CD4-positive, CD25-positive, alpha-beta regulatory T cell (primary cell): ENCODE results near the gene NIM1K. TPM values are rescaled to one million over a fixed set of nuclear protein-coding genes. Genes with fewer than 3 reads are reported as not detected.
A peak's percentile ranks its signal among the peaks of the same experiment; 100 is the strongest.

Experiments used
- ATAC-seq, 2 donors: fragments of 150-1000 bp; cut with Tn5 transposase; one replicate each; pipeline ENCODE4 v1.10.0; 2021; ENCODE audit warnings: low read depth in 2 of 2, moderate number of reproducible peaks in 2 of 2, moderate library complexity in 1 of 2
- DNase-seq, 3 donors: peaks; one replicate each; pipeline versions ENCODE4 v3.0.0 to v3.0.0-alpha.2; 2012 to 2022; ENCODE audit warnings: mixed read lengths in 1 of 3
- H3K27ac ChIP-seq: one replicate; pipeline ENCODE4 v1.7.0; 2013; ENCODE audit warnings: mild to moderate bottlenecking, low read length; ENCODE audit not compliant: insufficient read depth, poor library complexity, severe bottlenecking
- H3K27me3 ChIP-seq: one replicate; pipeline ENCODE4 v1.7.0; 2013; ENCODE audit warnings: low read length; ENCODE audit not compliant: control insufficient read depth, insufficient read depth
- H3K36me3 ChIP-seq: one replicate; pipeline ENCODE4 v1.7.0; 2013; ENCODE audit warnings: mild to moderate bottlenecking, low read length, moderate library complexity; ENCODE audit not compliant: control insufficient read depth, insufficient read depth
- H3K4me1 ChIP-seq: 2 replicates; pipeline ENCODE4 v1.7.0; 2013; ENCODE audit warnings: mild to moderate bottlenecking, low read length; ENCODE audit not compliant: insufficient read depth, control insufficient read depth, poor library complexity, severe bottlenecking
- H3K4me3 ChIP-seq: one replicate; pipeline ENCODE4 v1.7.0; 2013; ENCODE audit warnings: low read depth, mild to moderate bottlenecking, low read length, moderate library complexity
- H3K9me3 ChIP-seq, 2 experiments: 1 replicate in 1 of 2; 2 replicates in 1 of 2; pipeline ENCODE4 v1.7.0; 2013; ENCODE audit warnings: low read length in 2 of 2, mild to moderate bottlenecking in 1 of 2, moderate library complexity in 1 of 2; ENCODE audit not compliant: control insufficient read depth in 2 of 2
- H3K27ac Mint-ChIP-seq, 3 donors: one replicate each; pipeline ENCODE4 v1.8.0; 2020 to 2022; ENCODE audit warnings: mild to moderate bottlenecking in 3 of 3, mixed read lengths in 3 of 3, moderate library complexity in 2 of 3
- H3K27me3 Mint-ChIP-seq: one replicate; pipeline ENCODE4 v1.8.0; 2022; ENCODE audit warnings: mild to moderate bottlenecking, mixed read lengths
- H3K36me3 Mint-ChIP-seq: one replicate; pipeline ENCODE4 v1.8.0; 2020; ENCODE audit warnings: mixed read lengths
- H3K4me1 Mint-ChIP-seq, 4 donors: one replicate each; pipeline ENCODE4 v1.8.0; 2020 to 2022; ENCODE audit warnings: mixed read lengths in 4 of 4, mild to moderate bottlenecking in 1 of 4
- H3K4me3 Mint-ChIP-seq, 4 donors: one replicate each; pipeline ENCODE4 v1.8.0; 2020 to 2022; ENCODE audit warnings: mild to moderate bottlenecking in 4 of 4, mixed read lengths in 4 of 4, moderate library complexity in 3 of 4
- H3K9me3 Mint-ChIP-seq, 7 donors: one replicate each; pipeline ENCODE4 v1.8.0; 2020 to 2022; ENCODE audit warnings: mixed read lengths in 7 of 7, mild to moderate bottlenecking in 3 of 7, moderate library complexity in 2 of 7
- polyA plus RNA-seq, 4 donors: library from polyadenylated mRNA; unstranded; fragments of 300-500 nt; fragmentation: Illumina TruSeq; gene quantifications; one replicate each; pipeline ENCODE4 v1.2.3, GENCODE V29; 2021
- total RNA-seq: library from RNA; stranded (reverse); gene quantifications from one replicate; pipeline ENCODE4 v1.2.3, GENCODE V29; 2022

NIM1K gene
- total and polyA plus RNA-seq, 5 donors from 2014 or later, result 0.16 to 0.67 (median 0.26) TPM; not detected in 2

GRCh38 chr5:43312076-43312661, 120.1 kb downstream of the NIM1K start:
- H3K4me3 Mint-ChIP-seq, result peak overlapping the region; percentile 80 to 97 (median 92)
- Histone ChIP-seq H3K27ac (peak overlapping the region; percentile 98), H3K36me3 (no peaks in the 10 kb centered on the region), H3K27me3 (no peaks in the 10 kb centered on the region), H3K9me3 (no peaks in the 10 kb centered on the region), H3K4me1 (peaks cover 14% of the 10 kb centered on the region), H3K4me3 (peak overlapping the region; percentile 86)
- H3K4me1 Mint-ChIP-seq, result peaks cover 14 to 39% (median 35%) of the 10 kb centered on the region in 4 donors
- H3K36me3 Mint-ChIP-seq, result no peaks in the 10 kb centered on the region
- no peaks in the 10 kb centered on the region for H3K27me3 Mint-ChIP-seq
- peaks cover 0 to 2% (median 0%) of the 10 kb centered on the region in 7 donors for H3K9me3 Mint-ChIP-seq
- H3K27ac Mint-ChIP-seq, result peak overlapping the region; percentile 97 to 98 (median 97)
- ATAC-seq (no peak), DNase-seq (no peak)

DNA sequence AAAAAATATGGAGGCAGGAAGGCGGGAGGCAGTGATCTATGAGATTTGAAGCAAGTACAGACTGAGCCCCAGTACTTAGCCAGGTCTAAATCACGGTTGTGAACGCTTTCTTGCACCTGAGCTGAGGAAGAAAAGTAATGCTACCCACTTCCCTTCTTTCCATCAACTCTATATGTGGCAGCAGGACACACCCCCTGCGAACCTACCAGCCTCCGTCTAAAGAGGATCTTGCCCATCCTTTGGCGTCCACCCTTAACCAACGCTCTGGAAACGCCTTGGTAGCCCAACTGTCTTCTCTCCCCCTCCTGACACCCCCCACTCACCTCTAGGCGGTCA, 120.6 kb downstream of the NIM1K start:
- Mint-ChIP-seq H3K36me3 (no peaks in the 10 kb centered on the region), H3K9me3 (peaks cover 0 to 2% (median 0%) of the 10 kb centered on the region in 7 donors), H3K27ac (peak overlapping the region; percentile 97 to 98 (median 97)), H3K27me3 (no peaks in the 10 kb centered on the region), H3K4me3 (peak overlapping the region; percentile 80 to 97 (median 92)), H3K4me1 (peaks cover 14 to 38% (median 34%) of the 10 kb centered on the region in 4 donors)
- ATAC-seq (peak; percentile 1), DNase-seq (peak in 1 of 3 donors; percentile 69)
- H3K27me3 ChIP-seq, result no peaks in the 10 kb centered on the region
- peaks cover 14% of the 10 kb centered on the region for H3K4me1 ChIP-seq
- H3K27ac ChIP-seq, result peak overlapping the region; percentile 98
- H3K36me3 ChIP-seq, result no peaks in the 10 kb centered on the region
- H3K4me3 ChIP-seq, result peak overlapping the region; percentile 86
- no peaks in the 10 kb centered on the region for H3K9me3 ChIP-seq

GRCh38 chr5:43313035-43313853, 121.2 kb downstream of the NIM1K start, which contains the start of gene HMGCS1:
Gene HMGCS1 (minus strand): TSS chr5:43313412. CDS start chr5:43298965, 14,447 bp downstream.
- peaks cover 14 to 35% (median 31%) of the 10 kb centered on the region in 4 donors for H3K4me1 Mint-ChIP-seq
- H3K9me3 ChIP-seq, result no peaks in the 10 kb centered on the region
- H3K4me1 ChIP-seq, result peaks cover 14% of the 10 kb centered on the region
- H3K27ac ChIP-seq, result peak within 1 kb of the TSS; percentile 98
- H3K27me3 ChIP-seq, result no peaks in the 10 kb centered on the region
- DNase-seq, result peak; percentile 98 to 100 (median 99)
- H3K4me3 ChIP-seq, result peak within 1 kb of the TSS; percentile 93
- no peaks in the 10 kb centered on the region for H3K36me3 Mint-ChIP-seq
- H3K9me3 Mint-ChIP-seq, result peaks cover 0 to 2% (median 0%) of the 10 kb centered on the region in 7 donors
- no peaks in the 10 kb centered on the region for H3K27me3 Mint-ChIP-seq
- ATAC-seq, result peak; percentile 90 to 91
- H3K4me3 Mint-ChIP-seq, result peak within 1 kb of the TSS; percentile 80 to 97 (median 92)
- H3K36me3 ChIP-seq, result no peaks in the 10 kb centered on the region
- H3K27ac Mint-ChIP-seq, result peak within 1 kb of the TSS; percentile 97 to 98 (median 97)

DNA sequence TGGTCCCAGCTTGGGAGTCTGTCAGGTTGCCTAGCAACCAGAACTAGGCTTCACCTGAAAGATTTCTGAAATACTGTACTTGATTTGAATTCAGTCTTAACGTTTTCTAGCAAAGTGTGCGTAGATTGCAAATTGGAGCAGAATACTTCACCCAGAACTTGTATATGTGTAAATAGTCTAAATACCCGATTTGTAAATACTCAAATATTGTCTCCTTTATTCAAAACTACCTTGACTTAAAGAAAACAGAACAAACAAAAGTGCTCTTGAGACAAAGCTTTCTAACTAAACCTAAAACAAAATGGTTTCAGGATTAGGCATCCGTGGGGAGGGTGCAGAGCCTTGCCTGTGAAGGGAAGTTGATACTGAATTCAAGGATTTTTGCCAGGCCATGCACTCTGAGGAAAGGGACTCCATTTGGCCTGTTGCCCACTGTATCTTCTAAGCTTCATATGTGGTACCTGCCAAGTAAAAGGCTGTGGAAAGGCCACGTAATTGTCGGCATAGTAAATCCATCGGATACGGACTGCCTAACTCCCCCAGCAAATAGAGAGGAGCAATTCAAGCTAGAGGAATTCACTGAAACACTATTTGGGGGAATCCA, 121.9 kb downstream of the NIM1K start:
- peak overlapping the region; percentile 97 to 98 (median 97) for H3K27ac Mint-ChIP-seq
- ATAC-seq (no peak), DNase-seq (no peak)
- H3K36me3 ChIP-seq, result no peaks in the 10 kb centered on the region
- peak overlapping the region; percentile 93 for H3K4me3 ChIP-seq
- peak overlapping the region; percentile 80 to 97 (median 92) for H3K4me3 Mint-ChIP-seq
- no peaks in the 10 kb centered on the region for H3K27me3 ChIP-seq
- H3K27ac ChIP-seq, result peak overlapping the region; percentile 98
- no peaks in the 10 kb centered on the region for H3K36me3 Mint-ChIP-seq
- H3K27me3 Mint-ChIP-seq, result no peaks in the 10 kb centered on the region
- no peaks in the 10 kb centered on the region for H3K9me3 ChIP-seq
- H3K4me1 ChIP-seq, result peaks cover 14% of the 10 kb centered on the region
- H3K9me3 Mint-ChIP-seq, result peaks cover 0 to 2% (median 0%) of the 10 kb centered on the region in 7 donors
- H3K4me1 Mint-ChIP-seq, result peaks cover 14 to 35% (median 30%) of the 10 kb centered on the region in 4 donors

GRCh38 chr5:43314724-43315123, 122.7 kb downstream of the NIM1K start:
- Mint-ChIP-seq H3K4me1 (peaks cover 11 to 35% (median 30%) of the 10 kb centered on the region in 4 donors), H3K27ac (peak overlapping the region in 2 of 3 donors; percentile 18 to 97), H3K4me3 (peak overlapping the region in 2 of 4 donors; percentile 22 to 47), H3K9me3 (peaks cover 0 to 2% (median 0%) of the 10 kb centered on the region in 7 donors), H3K36me3 (no peaks in the 10 kb centered on the region), H3K27me3 (no peaks in the 10 kb centered on the region)
- DNase-seq (no peak), ATAC-seq (no peak)
- H3K36me3 ChIP-seq, result no peaks in the 10 kb centered on the region
- H3K27ac ChIP-seq, result no peak overlapping the region
- no peak overlapping the region for H3K4me3 ChIP-seq
- H3K27me3 ChIP-seq, result no peaks in the 10 kb centered on the region
- peaks cover 12% of the 10 kb centered on the region for H3K4me1 ChIP-seq
- H3K9me3 ChIP-seq, result no peaks in the 10 kb centered on the region

DNA sequence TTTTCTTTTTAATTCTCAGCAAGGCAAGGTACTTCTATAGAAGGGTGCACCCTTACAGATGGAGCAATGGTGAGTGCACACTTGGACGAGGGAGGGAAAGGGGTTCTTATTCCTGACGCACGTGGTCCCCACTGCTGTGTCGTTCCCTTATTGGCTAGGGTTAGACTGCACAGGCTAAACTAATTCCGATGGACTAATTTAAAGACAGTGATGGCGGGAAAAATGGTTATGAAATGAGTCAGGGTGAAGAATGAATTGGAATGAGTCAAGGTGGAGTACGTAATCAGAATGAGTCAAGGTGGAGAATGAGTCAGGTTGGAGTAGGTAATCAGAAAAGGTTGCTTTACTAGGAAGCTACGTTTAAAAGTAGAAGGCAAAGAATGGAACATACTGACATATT, 123.2 kb downstream of the NIM1K start:
- no peak overlapping the region for H3K27ac Mint-ChIP-seq
- peak overlapping the region in 1 of 4 donors; percentile 47 for H3K4me3 Mint-ChIP-seq
- H3K27me3 Mint-ChIP-seq, result no peaks in the 10 kb centered on the region
- H3K4me1 Mint-ChIP-seq, result peaks cover 11 to 32% (median 30%) of the 10 kb centered on the region in 4 donors
- H3K9me3 ChIP-seq, result no peaks in the 10 kb centered on the region
- H3K27ac ChIP-seq, result no peak overlapping the region
- H3K36me3 ChIP-seq, result no peaks in the 10 kb centered on the region
- peak in 1 of 3 donors; percentile 57 for DNase-seq
- no peak for ATAC-seq
- H3K27me3 ChIP-seq, result no peaks in the 10 kb centered on the region
- H3K4me3 ChIP-seq, result no peak overlapping the region
- H3K36me3 Mint-ChIP-seq, result no peaks in the 10 kb centered on the region
- H3K4me1 ChIP-seq, result peaks cover 11% of the 10 kb centered on the region
- H3K9me3 Mint-ChIP-seq, result peaks cover 0 to 2% (median 0%) of the 10 kb centered on the region in 7 donors

- no peaks in the 10 kb centered on the region for H3K36me3 ChIP-seq
- H3K4me1 ChIP-seq, result peaks cover 11% of the 10 kb centered on the region
- peaks cover 11 to 31% (median 29%) of the 10 kb centered on the region in 4 donors for H3K4me1 Mint-ChIP-seq
- H3K36me3 Mint-ChIP-seq, result no peaks in the 10 kb centered on the region
- no peaks in the 10 kb centered on the region for H3K27me3 ChIP-seq
- H3K27ac ChIP-seq, result no peak overlapping the region
- DNase-seq (peak in 1 of 3 donors; percentile 16), ATAC-seq (no peak)
- H3K27me3 Mint-ChIP-seq, result no peaks in the 10 kb centered on the region
- peaks cover 0 to 2% (median 0%) of the 10 kb centered on the region in 7 donors for H3K9me3 Mint-ChIP-seq
- H3K27ac Mint-ChIP-seq, result no peak overlapping the region
- no peak overlapping the region for H3K4me3 Mint-ChIP-seq
- H3K4me3 ChIP-seq, result no peak overlapping the region
- no peaks in the 10 kb centered on the region for H3K9me3 ChIP-seq
Observed at GRCh38 chr5:43315682-43316081, 123.7 kb downstream of the NIM1K start.
